GM21529 (cell line): ENCODE data around the gene NAA15.
A peak's percentile ranks its signal among the peaks of the same experiment; 100 is the strongest.
"Not testable (repeated sequence)": the region's sequence is repeated elsewhere in the genome, so short reads cannot be mapped to it uniquely, and the experiment has no call there.

Experiments used
- ATAC-seq: cut with Tn5 transposase; IDR thresholded peaks from one replicate; pipeline ENCODE4 v1.9.1; 2021; ENCODE audit not compliant: unreplicated experiment

Gene NAA15

DNA sequence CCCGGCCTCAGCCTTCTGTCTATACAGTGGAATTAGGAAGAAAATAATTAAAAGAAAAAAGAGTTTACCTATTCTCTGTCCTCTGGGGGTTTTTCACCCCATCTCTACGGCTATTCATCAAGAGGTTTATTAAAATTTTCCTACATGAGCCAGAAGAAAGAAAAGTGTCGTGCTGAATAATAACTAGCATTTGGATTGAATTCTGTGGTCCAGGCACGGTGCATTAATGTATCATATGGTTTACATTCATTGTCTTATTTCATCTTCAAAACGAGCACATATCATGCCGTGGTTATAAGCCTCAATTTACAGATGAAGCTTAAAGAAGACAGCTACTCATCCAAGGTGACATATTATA is 5.4 kb upstream of the NAA15 start:
- no peak for ATAC-seq

GRCh38 chr4:139297001-139297410 is 4.3 kb upstream of the NAA15 start:
- no peak for ATAC-seq

GRCh38 chr4:139299536-139299935 is 1.8 kb upstream of the NAA15 start:
- no peak for ATAC-seq

DNA sequence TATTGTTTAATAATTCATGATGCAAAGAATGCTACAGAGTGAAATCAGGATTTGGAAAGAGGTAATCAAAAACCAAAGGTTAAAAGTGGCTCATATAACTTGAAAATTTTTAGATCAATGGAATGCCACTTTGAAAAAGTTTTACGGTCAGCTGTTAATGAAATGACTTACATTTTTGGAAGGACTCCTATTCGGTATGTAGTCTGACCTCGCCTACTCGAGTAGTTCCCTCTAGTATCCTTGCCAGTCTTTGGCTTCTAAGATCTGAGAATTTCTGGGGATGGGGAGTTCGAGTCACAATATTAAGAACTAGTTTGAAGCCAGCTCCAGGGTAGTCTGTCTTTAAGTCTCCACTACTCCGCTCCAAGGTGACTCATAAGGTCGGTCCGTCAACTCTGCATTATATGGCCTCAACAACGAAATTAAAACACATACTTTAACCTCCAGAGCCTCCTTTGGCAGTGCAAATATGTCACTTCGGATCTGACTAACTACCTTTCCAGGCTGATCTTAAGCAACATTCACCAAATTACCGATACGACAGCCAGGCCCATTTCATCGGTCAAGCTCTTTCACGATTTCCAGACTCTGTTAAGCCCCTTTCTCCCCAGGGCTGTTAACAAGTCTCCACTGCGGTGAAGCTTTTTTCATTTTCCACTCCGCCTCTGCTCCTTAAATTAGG is 733 bp upstream of the NAA15 start:
- ATAC-seq, result peak; percentile 6

GRCh38 chr4:139301821-139302611 is 711 bp downstream of the NAA15 start, which contains the start of gene NDUFC1:
Gene NDUFC1, minus strand, starts transcription at chr4:139302477. Its CDS starts 6,679 bp downstream, at chr4:139295798.
- ATAC-seq, result peak; percentile 43

- no peak for ATAC-seq
These were observed 3.6 kb downstream of the NAA15 start for GRCh38 chr4:139304920-139305319.

DNA sequence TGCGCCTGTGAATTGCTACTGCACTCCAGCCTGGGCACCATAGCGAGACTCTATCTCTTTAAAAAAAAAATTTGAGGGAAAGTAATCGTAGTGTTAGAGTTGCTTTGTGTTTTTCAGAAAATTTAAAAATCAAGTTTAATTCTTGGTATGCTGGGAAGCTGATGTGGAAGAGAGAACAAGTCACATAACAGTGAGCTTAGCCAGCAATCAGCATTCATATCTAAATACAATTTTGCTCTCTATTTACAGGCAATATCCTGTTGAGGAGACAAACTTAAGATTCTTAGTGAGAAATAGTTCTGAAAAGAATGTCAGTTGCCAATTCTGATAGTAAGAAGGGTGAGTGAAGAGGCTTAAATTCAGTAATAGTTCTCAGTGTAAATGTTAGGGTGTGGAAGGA is 10.6 kb downstream of the NAA15 start:
- ATAC-seq, result no peak

GRCh38 chr4:139312552-139313332 is 11.4 kb downstream of the NAA15 start:
- no peak for ATAC-seq

GRCh38 chr4:139313414-139313813 is 12.1 kb downstream of the NAA15 start:
- ATAC-seq, result not testable (repeated sequence)

DNA sequence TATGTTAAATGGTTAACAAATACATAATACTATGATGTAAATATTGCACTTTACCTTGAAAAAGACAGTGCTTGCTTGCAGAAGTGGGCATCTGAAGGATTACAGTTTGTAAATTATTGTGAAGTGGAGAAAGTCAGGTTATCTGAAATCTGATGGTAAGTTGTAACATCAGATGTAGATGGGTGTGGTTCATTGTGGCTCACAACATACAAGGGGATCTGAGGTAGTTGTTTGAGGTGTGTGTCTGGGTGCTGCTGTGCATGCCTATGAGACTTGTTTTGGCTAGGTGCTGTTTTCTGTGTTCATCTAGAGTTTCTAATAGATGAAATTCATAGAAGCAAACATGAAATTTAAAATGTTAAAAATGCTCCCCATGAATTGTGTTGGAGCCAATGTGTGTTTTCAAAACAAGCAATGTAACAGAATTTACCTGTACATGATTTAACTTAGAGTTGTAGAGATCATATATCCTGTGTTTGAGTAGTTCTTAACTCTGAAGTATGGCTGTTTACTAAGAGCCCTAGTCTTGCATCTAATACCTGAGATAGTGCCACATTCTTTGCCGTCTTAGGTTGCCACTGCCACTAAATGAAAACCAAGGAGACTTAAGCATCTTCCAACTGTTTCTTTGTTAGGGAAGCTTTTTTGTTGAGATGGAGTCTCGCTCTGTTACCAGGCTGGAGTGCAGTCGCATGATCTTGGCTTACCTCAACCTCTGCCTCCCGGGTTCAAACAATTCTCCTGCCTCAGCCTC is 12.9 kb downstream of the NAA15 start:
- no peak for ATAC-seq

DNA sequence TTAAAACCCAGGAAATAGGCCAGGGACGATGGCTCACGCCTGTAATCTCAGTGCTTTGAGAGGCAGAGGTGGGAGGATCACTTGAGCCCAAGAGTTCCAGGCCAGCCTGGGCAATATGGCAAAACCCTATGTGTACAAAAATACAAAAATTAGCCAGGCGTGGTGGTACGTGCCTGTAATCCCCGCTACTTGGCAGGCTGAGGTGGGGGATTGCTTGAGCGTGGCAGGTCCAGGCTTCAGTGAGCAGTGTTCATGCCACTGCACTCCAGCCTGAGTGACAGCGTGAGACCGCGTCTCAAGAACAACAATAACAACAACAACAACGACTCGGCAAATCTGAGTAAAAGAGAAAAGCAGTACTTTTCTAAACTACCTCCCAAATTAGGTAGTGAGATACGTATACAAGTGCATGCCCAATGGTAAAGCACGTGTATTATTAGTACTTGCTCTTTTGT is 13.9 kb downstream of the NAA15 start:
- ATAC-seq, result peak; percentile 77

DNA sequence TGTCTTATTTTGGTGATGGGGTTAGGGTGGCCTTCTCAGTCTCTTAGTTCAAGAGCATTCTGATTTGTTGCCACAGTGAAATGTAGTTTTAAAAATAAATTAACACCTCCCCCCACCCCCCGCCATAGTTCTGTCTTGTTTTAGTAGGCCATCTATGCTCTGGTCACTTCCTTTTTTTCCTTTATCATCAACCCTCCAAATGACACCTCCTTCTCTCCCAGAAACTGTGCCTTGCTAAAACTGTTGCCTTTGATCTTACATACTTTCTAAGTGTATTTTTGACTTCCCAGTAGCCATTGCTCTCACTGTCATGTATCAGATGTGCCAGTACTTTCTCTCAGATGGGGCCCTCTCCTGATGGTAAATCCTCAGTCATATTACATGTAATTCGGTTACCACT is 15.4 kb downstream of the NAA15 start:
- ATAC-seq, result no peak

GRCh38 chr4:139317635-139318034 is 16.3 kb downstream of the NAA15 start:
- no peak for ATAC-seq

GRCh38 chr4:139319571-139319970 is 18.3 kb downstream of the NAA15 start:
- ATAC-seq, result no peak

- ATAC-seq, result not testable (repeated sequence)
These were observed 20.8 kb downstream of the NAA15 start for GRCh38 chr4:139322070-139322469.

DNA sequence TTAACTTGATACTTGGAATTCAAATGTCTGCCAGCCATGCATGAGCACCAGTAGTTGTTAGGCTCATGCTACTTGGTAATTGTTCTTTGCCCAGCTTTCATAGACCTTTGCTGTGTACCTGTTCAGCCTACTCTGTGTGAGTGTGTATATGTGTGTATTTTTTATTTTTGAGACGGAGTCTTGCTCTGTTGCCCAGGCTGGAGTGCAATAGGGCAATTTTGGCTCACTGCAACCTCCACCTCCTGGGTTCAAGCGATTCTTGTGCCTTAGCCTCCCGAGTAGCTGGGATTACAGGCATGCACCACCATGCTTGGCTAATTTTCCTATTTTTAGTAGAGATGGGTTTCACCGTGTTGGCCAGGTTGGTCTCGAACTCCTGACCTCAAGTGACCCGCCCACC is 21.2 kb downstream of the NAA15 start:
- not testable (repeated sequence) for ATAC-seq

- no peak for ATAC-seq
These were observed 23.3 kb downstream of the NAA15 start for GRCh38 chr4:139324620-139325019.

DNA sequence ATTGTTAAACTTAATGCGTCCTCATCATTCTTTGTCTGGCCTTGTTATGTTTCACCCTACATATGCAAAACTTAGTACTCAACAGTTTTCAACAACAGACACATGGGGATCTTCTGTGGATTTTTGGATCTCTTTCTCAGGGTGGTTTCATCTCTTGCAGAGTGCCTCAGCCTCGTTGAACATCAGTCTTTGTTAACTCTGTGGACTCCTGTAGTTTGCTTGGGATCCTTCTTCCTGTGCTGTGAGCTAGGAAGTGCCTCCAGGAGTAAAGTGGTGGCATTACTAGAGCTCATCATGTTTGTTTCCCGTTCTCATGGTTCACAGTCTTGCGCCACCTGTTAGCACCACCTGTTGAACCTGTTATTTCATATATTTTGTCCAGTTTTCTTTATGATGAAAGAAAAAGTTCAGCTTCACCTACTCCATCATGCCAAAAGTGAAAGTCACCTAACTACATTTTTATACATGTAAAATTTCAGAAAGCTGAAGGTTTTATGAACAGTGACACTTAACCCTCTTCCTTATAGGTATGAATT is 28.4 kb downstream of the NAA15 start:
- ATAC-seq, result no peak

DNA sequence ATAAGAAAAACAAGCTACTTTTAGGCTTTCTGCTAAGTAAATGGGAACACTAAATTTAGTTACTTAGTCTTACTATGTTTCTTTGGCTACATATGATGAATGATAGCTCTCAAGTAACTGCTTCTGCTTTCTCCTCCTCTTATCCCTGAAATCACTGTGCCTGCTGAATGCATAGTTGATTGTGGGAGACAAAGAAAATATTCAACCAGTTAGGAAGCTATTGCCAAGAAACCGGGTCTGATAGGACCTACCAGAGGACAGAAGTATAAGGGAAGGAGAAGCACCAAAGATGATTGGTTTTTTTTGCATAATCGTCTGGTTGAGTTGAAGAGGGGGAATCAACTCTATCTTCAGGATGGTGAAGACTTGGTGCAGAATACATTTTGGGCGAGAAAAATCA is 29.0 kb downstream of the NAA15 start:
- no peak for ATAC-seq

- ATAC-seq, result no peak
These were observed 29.9 kb downstream of the NAA15 start for GRCh38 chr4:139331185-139331584.

DNA sequence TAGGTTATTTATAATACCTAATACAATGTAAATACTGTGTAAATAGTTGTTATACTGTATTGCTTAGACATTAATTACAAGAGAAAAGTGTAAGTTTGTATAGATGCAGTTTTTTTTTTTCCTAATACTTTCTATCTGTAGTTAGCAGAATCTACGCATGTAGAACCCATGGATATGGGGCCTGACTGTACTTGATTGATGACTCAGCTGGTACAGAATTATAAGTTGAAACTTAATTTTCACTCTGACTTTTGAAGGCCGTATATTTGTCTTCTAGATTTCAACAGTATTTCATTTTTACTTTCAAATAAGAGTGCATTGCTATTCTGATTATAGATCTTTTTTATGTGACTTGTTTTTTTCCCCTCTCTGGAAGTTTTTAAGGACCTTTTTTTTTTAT is 31.7 kb downstream of the NAA15 start:
- no peak for ATAC-seq
